Measurements from ENCODE around the gene THYN1.

The THYN1 gene

GRCh38 chr11:134244593-134244992 lies 8.6 kb downstream of the THYN1 start:
- Histone ChIP-seq H3K4me3 (ENCODE audit: low read length) (no peak overlapping the region), H3K27me3 (ENCODE audit: insufficient read depth, low read length) (no peaks in the 10 kb centered on the region), H3K27ac (ENCODE audit: low read length) (no peak overlapping the region), H3K9me3 (ENCODE audit: insufficient read depth, low read depth, low read length) (no peaks in the 10 kb centered on the region), H3K4me1 (ENCODE audit: insufficient read depth, low read length) (no peaks in the 10 kb centered on the region), H3K36me3 (ENCODE audit: insufficient read depth, low read depth, low read length) (peaks cover 71% of the 10 kb centered on the region), H3K9ac (ENCODE audit: low read depth, low read length) (no peak overlapping the region)

- Histone ChIP-seq H3K36me3 (ENCODE audit: insufficient read depth, low read depth, low read length) (peaks cover 68% of the 10 kb centered on the region), H3K4me3 (ENCODE audit: low read length) (no peak overlapping the region), H3K27me3 (ENCODE audit: insufficient read depth, low read length) (no peaks in the 10 kb centered on the region), H3K9me3 (ENCODE audit: insufficient read depth, low read depth, low read length) (no peaks in the 10 kb centered on the region), H3K9ac (ENCODE audit: low read depth, low read length) (no peak overlapping the region), H3K4me1 (ENCODE audit: insufficient read depth, low read length) (no peaks in the 10 kb centered on the region), H3K27ac (ENCODE audit: low read length) (no peak overlapping the region)
Observed at GRCh38 chr11:134243913-134244312, 9.2 kb downstream of the THYN1 start.

- Histone ChIP-seq H3K27me3 (ENCODE audit: insufficient read depth, low read length) (no peaks in the 10 kb centered on the region), H3K9ac (ENCODE audit: low read depth, low read length) (no peak overlapping the region), H3K27ac (ENCODE audit: low read length) (no peak overlapping the region), H3K4me3 (ENCODE audit: low read length) (no peak overlapping the region), H3K9me3 (ENCODE audit: insufficient read depth, low read depth, low read length) (no peaks in the 10 kb centered on the region), H3K36me3 (ENCODE audit: insufficient read depth, low read depth, low read length) (peaks cover 53% of the 10 kb centered on the region), H3K4me1 (ENCODE audit: insufficient read depth, low read length) (no peaks in the 10 kb centered on the region)
Observed at GRCh38 chr11:134242376-134242775, 10.8 kb downstream of the THYN1 start.

GRCh38 chr11:134240592-134240991 lies 12.6 kb downstream of the THYN1 start:
- no peaks in the 10 kb centered on the region for H3K27me3 ChIP-seq (ENCODE audit: insufficient read depth, low read length)
- peaks cover 36% of the 10 kb centered on the region for H3K36me3 ChIP-seq (ENCODE audit: insufficient read depth, low read depth, low read length)
- no peak overlapping the region for H3K27ac ChIP-seq (ENCODE audit: low read length)
- H3K4me3 ChIP-seq (ENCODE audit: low read length), result no peak overlapping the region
- H3K9me3 ChIP-seq (ENCODE audit: insufficient read depth, low read depth, low read length), result no peaks in the 10 kb centered on the region
- no peak overlapping the region for H3K9ac ChIP-seq (ENCODE audit: low read depth, low read length)
- no peaks in the 10 kb centered on the region for H3K4me1 ChIP-seq (ENCODE audit: insufficient read depth, low read length)

- H3K9me3 ChIP-seq (ENCODE audit: insufficient read depth, low read depth, low read length), result no peaks in the 10 kb centered on the region
- H3K9ac ChIP-seq (ENCODE audit: low read depth, low read length), result no peak overlapping the region
- H3K4me3 ChIP-seq (ENCODE audit: low read length), result no peak overlapping the region
- peaks cover 23% of the 10 kb centered on the region for H3K36me3 ChIP-seq (ENCODE audit: insufficient read depth, low read depth, low read length)
- no peaks in the 10 kb centered on the region for H3K27me3 ChIP-seq (ENCODE audit: insufficient read depth, low read length)
- H3K4me1 ChIP-seq (ENCODE audit: insufficient read depth, low read length), result no peaks in the 10 kb centered on the region
- H3K27ac ChIP-seq (ENCODE audit: low read length), result no peak overlapping the region
Observed at GRCh38 chr11:134238956-134239355, 14.2 kb downstream of the THYN1 start.

GRCh38 chr11:134237557-134237922 lies 15.6 kb downstream of the THYN1 start:
- no peaks in the 10 kb centered on the region for H3K27me3 ChIP-seq (ENCODE audit: insufficient read depth, low read length)
- no peak overlapping the region for H3K9ac ChIP-seq (ENCODE audit: low read depth, low read length)
- H3K4me1 ChIP-seq (ENCODE audit: insufficient read depth, low read length), result no peaks in the 10 kb centered on the region
- H3K9me3 ChIP-seq (ENCODE audit: insufficient read depth, low read depth, low read length), result no peaks in the 10 kb centered on the region
- no peak overlapping the region for H3K4me3 ChIP-seq (ENCODE audit: low read length)
- H3K36me3 ChIP-seq (ENCODE audit: insufficient read depth, low read depth, low read length), result peaks cover 10% of the 10 kb centered on the region; the same call in 1 of the 2 replicates
- no peak overlapping the region for H3K27ac ChIP-seq (ENCODE audit: low read length)

GRCh38 chr11:134236834-134237556 lies 16.2 kb downstream of the THYN1 start:
- peaks cover 10% of the 10 kb centered on the region; the same call in 1 of the 2 replicates for H3K36me3 ChIP-seq (ENCODE audit: insufficient read depth, low read depth, low read length)
- H3K9ac ChIP-seq (ENCODE audit: low read depth, low read length), result no peak overlapping the region
- no peak overlapping the region for H3K27ac ChIP-seq (ENCODE audit: low read length)
- no peaks in the 10 kb centered on the region for H3K4me1 ChIP-seq (ENCODE audit: insufficient read depth, low read length)
- H3K27me3 ChIP-seq (ENCODE audit: insufficient read depth, low read length), result no peaks in the 10 kb centered on the region
- H3K9me3 ChIP-seq (ENCODE audit: insufficient read depth, low read depth, low read length), result no peaks in the 10 kb centered on the region
- H3K4me3 ChIP-seq (ENCODE audit: low read length), result no peak overlapping the region

GRCh38 chr11:134235399-134235798 lies 17.8 kb downstream of the THYN1 start:
- Histone ChIP-seq H3K27ac (ENCODE audit: low read length) (no peak overlapping the region), H3K9ac (ENCODE audit: low read depth, low read length) (no peak overlapping the region), H3K4me1 (ENCODE audit: insufficient read depth, low read length) (no peaks in the 10 kb centered on the region), H3K27me3 (ENCODE audit: insufficient read depth, low read length) (no peaks in the 10 kb centered on the region), H3K36me3 (ENCODE audit: insufficient read depth, low read depth, low read length) (0 out of 2 replicates have a peak, but pooled peaks cover 6% of the 10 kb centered on the region), H3K4me3 (ENCODE audit: low read length) (no peak overlapping the region), H3K9me3 (ENCODE audit: insufficient read depth, low read depth, low read length) (no peaks in the 10 kb centered on the region)

GRCh38 chr11:134233729-134234179 lies 19.4 kb downstream of the THYN1 start:
- Histone ChIP-seq H3K4me1 (ENCODE audit: insufficient read depth, low read length) (no peaks in the 10 kb centered on the region), H3K36me3 (ENCODE audit: insufficient read depth, low read depth, low read length) (no peaks in the 10 kb centered on the region), H3K9ac (ENCODE audit: low read depth, low read length) (no peak overlapping the region), H3K4me3 (ENCODE audit: low read length) (no peak overlapping the region), H3K27ac (ENCODE audit: low read length) (no peak overlapping the region), H3K9me3 (ENCODE audit: insufficient read depth, low read depth, low read length) (no peaks in the 10 kb centered on the region), H3K27me3 (ENCODE audit: insufficient read depth, low read length) (no peaks in the 10 kb centered on the region)

GRCh38 chr11:134231958-134232659 lies 21.0 kb downstream of the THYN1 start:
- Histone ChIP-seq H3K36me3 (ENCODE audit: insufficient read depth, low read depth, low read length) (no peaks in the 10 kb centered on the region), H3K27me3 (ENCODE audit: insufficient read depth, low read length) (no peaks in the 10 kb centered on the region), H3K9me3 (ENCODE audit: insufficient read depth, low read depth, low read length) (no peaks in the 10 kb centered on the region), H3K4me1 (ENCODE audit: insufficient read depth, low read length) (no peaks in the 10 kb centered on the region), H3K4me3 (ENCODE audit: low read length) (no peak overlapping the region), H3K9ac (ENCODE audit: low read depth, low read length) (no peak overlapping the region), H3K27ac (ENCODE audit: low read length) (no peak overlapping the region)

- peaks cover 15% of the 10 kb centered on the region for H3K27me3 ChIP-seq (ENCODE audit: insufficient read depth, low read length)
- H3K9ac ChIP-seq (ENCODE audit: low read depth, low read length), result no peak overlapping the region
- 0 out of 2 replicates have a peak, but pooled peaks cover 3% of the 10 kb centered on the region for H3K4me1 ChIP-seq (ENCODE audit: insufficient read depth, low read length)
- H3K27ac ChIP-seq (ENCODE audit: low read length), result no peak overlapping the region
- H3K9me3 ChIP-seq (ENCODE audit: insufficient read depth, low read depth, low read length), result no peaks in the 10 kb centered on the region
- H3K4me3 ChIP-seq (ENCODE audit: low read length), result no peak overlapping the region
- no peaks in the 10 kb centered on the region for H3K36me3 ChIP-seq (ENCODE audit: insufficient read depth, low read depth, low read length)
Observed at GRCh38 chr11:134230339-134230738, 22.8 kb downstream of the THYN1 start.

Measured in iPS-20b (cell line).